Measurements from ENCODE around the gene BHLHA15.

DNA sequence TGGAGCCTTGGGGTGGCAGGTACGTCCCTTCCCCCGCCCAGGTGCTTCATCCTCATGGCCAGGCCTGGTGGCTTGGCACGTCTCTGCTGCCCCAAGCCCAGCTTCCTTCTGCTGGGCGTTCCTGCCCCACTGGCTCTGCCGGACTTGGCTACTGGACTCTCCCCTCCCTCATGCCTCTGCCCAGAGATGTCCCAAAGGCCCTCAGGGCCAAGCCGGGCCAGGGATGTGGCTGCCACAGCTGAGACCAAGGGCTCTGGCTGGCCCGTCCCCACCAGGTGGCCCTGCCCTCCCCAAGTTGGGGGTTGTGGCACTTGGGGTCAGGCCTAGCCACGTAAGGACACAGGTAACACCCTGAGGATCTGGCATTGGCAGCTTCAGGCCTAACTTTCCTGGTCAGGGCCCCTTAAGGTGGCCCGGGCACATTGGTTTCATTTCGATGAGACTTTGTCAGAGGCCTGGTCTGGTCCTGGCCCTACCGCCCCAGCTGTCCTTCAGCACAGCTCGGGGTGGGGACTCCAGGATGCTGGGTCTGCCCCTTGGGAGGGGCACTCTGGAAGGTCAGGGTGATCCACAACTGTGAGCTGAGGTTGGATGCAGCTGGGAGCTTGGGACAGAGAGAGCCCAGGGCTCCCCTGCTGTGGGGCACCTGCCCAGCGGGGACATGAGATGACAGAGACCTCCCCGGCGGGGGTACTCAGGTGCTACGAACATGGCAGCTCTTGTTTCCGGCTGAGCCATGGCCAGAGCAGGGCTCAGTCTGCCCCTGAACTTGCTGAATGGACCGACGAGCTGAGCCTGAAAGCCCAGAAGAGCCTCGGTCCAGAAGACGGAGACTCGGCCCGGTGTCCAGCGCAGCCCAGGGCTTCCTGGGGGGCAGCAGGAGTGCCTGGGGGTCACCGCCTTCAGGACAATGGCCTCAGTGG, 2.9 kb downstream of the BHLHA15 start:
- TF ChIP-seq, protein P1, sequence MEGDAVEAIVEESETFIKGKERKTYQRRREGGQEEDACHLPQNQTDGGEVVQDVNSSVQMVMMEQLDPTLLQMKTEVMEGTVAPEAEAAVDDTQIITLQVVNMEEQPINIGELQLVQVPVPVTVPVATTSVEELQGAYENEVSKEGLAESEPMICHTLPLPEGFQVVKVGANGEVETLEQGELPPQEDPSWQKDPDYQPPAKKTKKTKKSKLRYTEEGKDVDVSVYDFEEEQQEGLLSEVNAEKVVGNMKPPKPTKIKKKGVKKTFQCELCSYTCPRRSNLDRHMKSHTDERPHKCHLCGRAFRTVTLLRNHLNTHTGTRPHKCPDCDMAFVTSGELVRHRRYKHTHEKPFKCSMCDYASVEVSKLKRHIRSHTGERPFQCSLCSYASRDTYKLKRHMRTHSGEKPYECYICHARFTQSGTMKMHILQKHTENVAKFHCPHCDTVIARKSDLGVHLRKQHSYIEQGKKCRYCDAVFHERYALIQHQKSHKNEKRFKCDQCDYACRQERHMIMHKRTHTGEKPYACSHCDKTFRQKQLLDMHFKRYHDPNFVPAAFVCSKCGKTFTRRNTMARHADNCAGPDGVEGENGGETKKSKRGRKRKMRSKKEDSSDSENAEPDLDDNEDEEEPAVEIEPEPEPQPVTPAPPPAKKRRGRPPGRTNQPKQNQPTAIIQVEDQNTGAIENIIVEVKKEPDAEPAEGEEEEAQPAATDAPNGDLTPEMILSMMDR (IDR thresholded peaks at IDR 0.05; ENCODE audit: control extremely low read depth in 1 of 3, insufficient read depth in 1 of 3, low read depth in 1 of 3, low read length in 3 of 3) = no peak
- TF ChIP-seq POLR2A (IDR thresholded peaks at IDR 0.05; ENCODE audit: control extremely low read depth in 1 of 2, low read depth in 2 of 2, low read length in 2 of 2) = no peak
- no peak for TF ChIP-seq CEBPB (IDR thresholded peaks at IDR 0.05; ENCODE audit: low read depth, low read length)
- TF ChIP-seq, protein P2, sequence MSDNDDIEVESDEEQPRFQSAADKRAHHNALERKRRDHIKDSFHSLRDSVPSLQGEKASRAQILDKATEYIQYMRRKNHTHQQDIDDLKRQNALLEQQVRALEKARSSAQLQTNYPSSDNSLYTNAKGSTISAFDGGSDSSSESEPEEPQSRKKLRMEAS (IDR thresholded peaks at IDR 0.05) = no peak
- no peak for TF ChIP-seq KDM1A (IDR thresholded peaks at IDR 0.05; ENCODE audit: borderline replicate concordance, low read length)
- no peak for TF ChIP-seq TAF7 (optimal IDR thresholded peaks at IDR 0.05; ENCODE audit: borderline replicate concordance, low read depth, low read length)
- no peak for TF ChIP-seq YY1 (IDR thresholded peaks at IDR 0.05; ENCODE audit: low read depth, low read length)
- TF ChIP-seq EGR1 (IDR thresholded peaks at IDR 0.05; ENCODE audit: borderline replicate concordance, low read depth, low read length) = no peak
- no peak for TF ChIP-seq RXRA (IDR thresholded peaks at IDR 0.05; ENCODE audit: insufficient read depth, low read depth, low read length)
- TF ChIP-seq BRCA1 (IDR thresholded peaks at IDR 0.05; ENCODE audit: low read depth, low read length) = no peak
- TF ChIP-seq TCF12 (IDR thresholded peaks at IDR 0.05; ENCODE audit: low read depth, low read length) = no peak
- no peak for TF ChIP-seq RAD21 (IDR thresholded peaks at IDR 0.05 in 1 of 2, conservative IDR thresholded peaks at IDR 0.05 in 1 of 2; ENCODE audit: low read depth in 2 of 2, low read length in 2 of 2)

Data from H1 (cell line).